ENCODE measurements around the gene APLF. TPM values are rescaled to one million over a fixed set of nuclear protein-coding genes. Genes with fewer than 3 reads are reported as not detected.

APLF gene
- total and polyA plus RNA-seq, 2 experiments from 2014 or later, result 3.0 to 3.7 TPM

GRCh38 chr2:68606759-68607158 lies 139.4 kb downstream of the APLF start:
- H3K27ac ChIP-seq (ENCODE audit: low read depth), result no peak overlapping the region
- no peaks in the 10 kb centered on the region for H3F3A ChIP-seq (replicated peaks; ENCODE audit: low read depth)
- 0 out of 2 replicates have a peak, but pooled peaks cover under 1% of the 10 kb centered on the region for H3K9me2 ChIP-seq (ENCODE audit: insufficient read depth)
- H3K9me3 Mint-ChIP-seq, result peaks cover 38% of the 10 kb centered on the region
- DNase-seq (ENCODE audit: low spot score) (no peak), ATAC-seq (no peak)
- no peak overlapping the region for H3K4me3 Mint-ChIP-seq
- peaks cover 8% of the 10 kb centered on the region for H3K4me1 ChIP-seq (ENCODE audit: insufficient read depth)
- TF ChIP-seq ZNF462 (CRISPR knock-in tag; IDR thresholded peaks at IDR 0.05) (no peak), ETS1 (IDR thresholded peaks at IDR 0.05) (no peak), ZNF114 (CRISPR knock-in tag; IDR thresholded peaks at IDR 0.05) (no peak), JUNB (IDR thresholded peaks at IDR 0.05; ENCODE audit: unreplicated experiment) (no peak), STAT1 (IDR thresholded peaks at IDR 0.05; ENCODE audit: unreplicated experiment) (no peak), POLR2AphosphoS5 (IDR thresholded peaks at IDR 0.05; ENCODE audit: low read depth) (no peak)
- peaks cover 12% of the 10 kb centered on the region for H3K36me3 Mint-ChIP-seq (ENCODE audit: low read depth)
- H2AFZ ChIP-seq, result no peak overlapping the region
- H3K27me3 ChIP-seq (ENCODE audit: insufficient read depth), result no peaks in the 10 kb centered on the region
- H3K36me3 ChIP-seq (ENCODE audit: insufficient read depth), result peaks cover 11% of the 10 kb centered on the region
- H3K4me2 ChIP-seq, result no peak overlapping the region
- H3K4me3 ChIP-seq, result no peak overlapping the region
- H3K27ac Mint-ChIP-seq, result no peak overlapping the region
- H3K79me2 ChIP-seq (replicated peaks; ENCODE audit: insufficient read depth), result no peaks in the 10 kb centered on the region
- peaks cover 8% of the 10 kb centered on the region for H3K4me1 Mint-ChIP-seq
- H3K27me3 Mint-ChIP-seq (ENCODE audit: insufficient read depth, low read depth, poor library complexity), result no peaks in the 10 kb centered on the region
- H4K20me1 ChIP-seq (replicated peaks; ENCODE audit: insufficient read depth), result no peaks in the 10 kb centered on the region
